Activated CD8-positive, alpha-beta memory T cell treated with anti-CD3 and anti-CD28 coated beads, Interleukin-2, amount 10 ng/mL, durations not matched to agents 7 days and 5 days (primary cell): ENCODE measurements around the gene KLF2. TPM values are rescaled to one million over a fixed set of nuclear protein-coding genes. Genes with fewer than 3 reads are reported as not detected.

Experiments used
- ATAC-seq: fragments of 150-1000 bp; cut with Tn5 transposase; one replicate; pipeline ENCODE4 v1.10.0; 2021; ENCODE audit warnings: moderate library complexity
- CTCF ChIA-PET: fragments of 350-600 bp; sonication (Branson Sonifier 250); formaldehyde crosslinking; loops from one replicate; lab custom pipeline; 2021; ENCODE audit warnings: antibody characterized with exemption; lab: Charles Lee
- DNase-seq: peaks from one replicate; pipeline ENCODE4 v3.0.0-alpha.2; 2020
- H3K27ac Mint-ChIP-seq: one replicate; pipeline ENCODE4 v1.8.0; 2021; ENCODE audit warnings: mild to moderate bottlenecking, mixed read lengths
- H3K27me3 Mint-ChIP-seq: one replicate; pipeline ENCODE4 v1.8.0; 2021; ENCODE audit warnings: mixed read lengths
- H3K36me3 Mint-ChIP-seq: one replicate; pipeline ENCODE4 v1.8.0; 2021; ENCODE audit warnings: mild to moderate bottlenecking, mixed read lengths
- H3K4me1 Mint-ChIP-seq: one replicate; pipeline ENCODE4 v1.8.0; 2021; ENCODE audit warnings: mixed read lengths
- H3K4me3 Mint-ChIP-seq: one replicate; pipeline ENCODE4 v1.8.0; 2021; ENCODE audit warnings: mild to moderate bottlenecking, moderate library complexity, mixed read lengths
- H3K9me3 Mint-ChIP-seq: one replicate; pipeline ENCODE4 v1.8.0; 2022; ENCODE audit warnings: low read depth, mixed read lengths
- total RNA-seq, 2 experiments: library from RNA; stranded (reverse); gene quantifications; one replicate each; pipeline ENCODE4 v1.2.3, GENCODE V29; 2021

Gene KLF2
- total RNA-seq, 2 experiments from 2014 or later, result 62.1 to 124 TPM

DNA sequence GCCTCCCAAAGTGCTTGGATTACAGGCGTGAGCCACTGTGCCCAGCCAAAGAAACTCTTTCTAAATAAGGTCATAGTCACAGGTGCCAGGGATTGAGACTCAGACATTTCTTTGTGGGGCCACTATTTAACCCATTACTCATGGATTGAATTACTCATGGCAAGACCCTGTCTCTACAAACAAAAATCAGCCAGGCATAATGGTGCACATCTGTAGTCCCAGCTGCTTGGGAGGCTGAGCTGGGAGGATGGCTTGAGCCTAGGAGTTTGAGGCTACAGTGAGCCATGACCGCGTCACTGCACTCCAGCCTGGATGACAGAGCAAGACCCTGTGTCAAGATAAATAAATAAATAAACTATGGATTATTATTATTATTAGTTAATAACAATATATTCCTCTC, 3.6 kb upstream of the KLF2 start:
- CTCF ChIA-PET, result interaction anchor here (31.2 kb wide), 1 partner anchor 47 kb away, joined by 449 read pairs; no protein-coding TSS in a partner anchor
- Mint-ChIP-seq H3K4me1 (peaks cover 26% of the 10 kb centered on the region), H3K27ac (no peak overlapping the region), H3K27me3 (peaks cover 57% of the 10 kb centered on the region), H3K9me3 (no peaks in the 10 kb centered on the region), H3K36me3 (peaks cover 3% of the 10 kb centered on the region), H3K4me3 (no peak overlapping the region)
- no peak for ATAC-seq
- DNase-seq, result no peak

GRCh38 chr19:16325161-16325527, 518 bp downstream of the KLF2 start:
- Mint-ChIP-seq H3K9me3 (no peaks in the 10 kb centered on the region), H3K36me3 (peaks cover 43% of the 10 kb centered on the region), H3K4me3 (peak overlapping the region; percentile 66), H3K4me1 (peaks cover 54% of the 10 kb centered on the region), H3K27ac (peak overlapping the region; percentile 57), H3K27me3 (peaks cover 48% of the 10 kb centered on the region)
- CTCF ChIA-PET, result interaction anchor here (0.5 to 31.2 kb wide), 7 partner anchors 13 to 77 kb away, joined by 3 to 449 read pairs (median 5); no protein-coding TSS in a partner anchor
- ATAC-seq, result peak; percentile 6
- peak; percentile 66 for DNase-seq

DNA sequence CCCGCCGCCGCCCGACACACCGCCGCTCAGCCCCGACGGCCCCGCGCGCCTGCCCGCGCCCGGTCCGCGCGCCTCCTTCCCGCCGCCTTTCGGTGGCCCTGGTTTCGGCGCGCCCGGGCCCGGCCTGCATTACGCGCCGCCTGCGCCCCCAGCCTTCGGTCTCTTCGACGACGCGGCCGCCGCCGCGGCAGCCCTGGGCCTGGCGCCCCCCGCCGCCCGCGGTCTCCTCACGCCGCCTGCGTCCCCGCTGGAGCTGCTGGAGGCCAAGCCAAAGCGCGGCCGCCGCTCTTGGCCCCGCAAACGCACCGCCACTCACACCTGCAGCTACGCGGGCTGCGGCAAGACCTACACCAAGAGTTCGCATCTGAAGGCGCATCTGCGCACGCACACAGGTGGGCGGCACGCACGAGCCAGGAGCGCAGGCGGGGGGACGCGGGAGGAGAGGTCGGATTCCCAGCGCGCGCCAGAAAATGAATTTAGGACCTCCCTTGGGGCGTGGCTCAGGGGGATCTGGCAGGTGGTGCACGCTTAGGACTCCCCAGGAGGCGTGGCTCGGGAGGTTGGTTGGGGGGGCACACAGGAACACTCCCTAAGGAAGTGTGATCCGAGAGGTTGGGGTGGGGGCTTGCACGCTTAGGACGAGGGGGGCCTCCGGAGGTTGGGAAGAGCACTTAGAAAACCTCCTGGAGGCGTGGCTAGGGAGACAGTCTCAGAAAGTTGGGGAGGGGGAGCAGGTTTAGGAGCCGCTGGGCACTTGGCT, 1.2 kb downstream of the KLF2 start:
- peak overlapping the region; percentile 88 for H3K27ac Mint-ChIP-seq
- DNase-seq, result peak; percentile 76
- H3K4me1 Mint-ChIP-seq, result peaks cover 59% of the 10 kb centered on the region
- H3K9me3 Mint-ChIP-seq, result no peaks in the 10 kb centered on the region
- CTCF ChIA-PET, result interaction anchor here (0.6 to 31.2 kb wide), 5 partner anchors 13 to 59 kb away, joined by 3 to 449 read pairs (median 5); no protein-coding TSS in a partner anchor
- ATAC-seq, result no peak
- peak overlapping the region; percentile 98 for H3K4me3 Mint-ChIP-seq
- peaks cover 42% of the 10 kb centered on the region for H3K27me3 Mint-ChIP-seq
- H3K36me3 Mint-ChIP-seq, result peaks cover 45% of the 10 kb centered on the region

DNA sequence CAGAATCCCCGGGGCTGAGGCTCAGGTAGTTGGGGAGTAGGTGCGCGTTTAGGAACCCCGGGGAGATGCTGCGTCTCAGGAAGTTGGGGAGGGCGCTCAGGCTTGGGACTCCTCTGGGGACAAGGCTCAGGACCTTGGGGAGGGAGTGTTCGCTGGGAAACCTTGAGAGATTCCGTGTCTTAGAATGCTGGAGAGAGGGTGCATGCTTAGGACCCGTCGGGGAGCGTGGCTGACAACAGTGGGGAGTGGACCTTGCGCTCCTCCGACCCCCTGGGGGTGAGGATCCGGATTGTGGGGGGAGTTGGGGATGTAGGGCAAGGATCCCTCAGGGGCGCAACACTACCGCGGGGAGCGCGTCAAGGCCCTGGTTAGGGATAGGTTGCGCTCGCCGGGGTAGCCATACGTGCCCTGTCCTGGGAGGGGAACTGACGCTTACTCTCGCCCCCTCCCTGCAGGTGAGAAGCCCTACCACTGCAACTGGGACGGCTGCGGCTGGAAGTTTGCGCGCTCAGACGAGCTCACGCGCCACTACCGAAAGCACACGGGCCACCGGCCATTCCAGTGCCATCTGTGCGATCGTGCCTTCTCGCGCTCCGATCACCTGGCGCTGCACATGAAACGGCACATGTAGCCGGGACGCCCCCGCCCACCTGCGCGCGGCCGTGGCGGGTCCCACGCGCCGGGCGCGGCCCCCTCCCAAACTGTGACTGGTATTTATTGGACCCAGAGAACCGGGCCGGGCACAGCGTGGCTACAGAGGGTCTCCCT, 2.0 kb downstream of the KLF2 start:
- no peaks in the 10 kb centered on the region for H3K9me3 Mint-ChIP-seq
- H3K36me3 Mint-ChIP-seq, result peaks cover 45% of the 10 kb centered on the region
- peak overlapping the region; percentile 88 for H3K27ac Mint-ChIP-seq
- peak; percentile 69 for DNase-seq
- peak overlapping the region; percentile 98 for H3K4me3 Mint-ChIP-seq
- peaks cover 66% of the 10 kb centered on the region for H3K4me1 Mint-ChIP-seq
- ATAC-seq, result no peak
- peaks cover 42% of the 10 kb centered on the region for H3K27me3 Mint-ChIP-seq
- CTCF ChIA-PET, result interaction anchor here (2.4 to 31.2 kb wide), 3 partner anchors 14 to 78 kb away, joined by 14 to 449 read pairs (median 75); no protein-coding TSS in a partner anchor

DNA sequence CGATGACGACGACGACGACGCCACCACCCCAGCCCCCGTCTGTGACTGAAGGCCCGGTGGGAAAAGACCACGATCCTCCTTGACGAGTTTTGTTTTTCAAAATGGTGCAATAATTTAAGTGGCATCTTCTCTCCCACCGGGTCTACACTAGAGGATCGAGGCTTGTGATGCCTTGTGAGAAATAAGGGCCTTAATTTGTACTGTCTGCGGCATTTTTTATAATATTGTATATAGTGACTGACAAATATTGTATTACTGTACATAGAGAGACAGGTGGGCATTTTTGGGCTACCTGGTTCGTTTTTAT, 2.5 kb downstream of the KLF2 start:
- H3K4me1 Mint-ChIP-seq, result peaks cover 71% of the 10 kb centered on the region
- DNase-seq (no peak), ATAC-seq (no peak)
- peaks cover 45% of the 10 kb centered on the region for H3K36me3 Mint-ChIP-seq
- peaks cover 40% of the 10 kb centered on the region for H3K27me3 Mint-ChIP-seq
- H3K4me3 Mint-ChIP-seq, result peak overlapping the region; percentile 98
- H3K27ac Mint-ChIP-seq, result peak overlapping the region; percentile 88
- CTCF ChIA-PET, result interaction anchor here (2.4 to 31.2 kb wide), 4 partner anchors 13 to 79 kb away, joined by 14 to 449 read pairs (median 59); no protein-coding TSS in a partner anchor
- H3K9me3 Mint-ChIP-seq, result no peaks in the 10 kb centered on the region

GRCh38 chr19:16327501-16327900, 2.9 kb downstream of the KLF2 start:
- H3K27ac Mint-ChIP-seq, result peak overlapping the region; percentile 88

DNA sequence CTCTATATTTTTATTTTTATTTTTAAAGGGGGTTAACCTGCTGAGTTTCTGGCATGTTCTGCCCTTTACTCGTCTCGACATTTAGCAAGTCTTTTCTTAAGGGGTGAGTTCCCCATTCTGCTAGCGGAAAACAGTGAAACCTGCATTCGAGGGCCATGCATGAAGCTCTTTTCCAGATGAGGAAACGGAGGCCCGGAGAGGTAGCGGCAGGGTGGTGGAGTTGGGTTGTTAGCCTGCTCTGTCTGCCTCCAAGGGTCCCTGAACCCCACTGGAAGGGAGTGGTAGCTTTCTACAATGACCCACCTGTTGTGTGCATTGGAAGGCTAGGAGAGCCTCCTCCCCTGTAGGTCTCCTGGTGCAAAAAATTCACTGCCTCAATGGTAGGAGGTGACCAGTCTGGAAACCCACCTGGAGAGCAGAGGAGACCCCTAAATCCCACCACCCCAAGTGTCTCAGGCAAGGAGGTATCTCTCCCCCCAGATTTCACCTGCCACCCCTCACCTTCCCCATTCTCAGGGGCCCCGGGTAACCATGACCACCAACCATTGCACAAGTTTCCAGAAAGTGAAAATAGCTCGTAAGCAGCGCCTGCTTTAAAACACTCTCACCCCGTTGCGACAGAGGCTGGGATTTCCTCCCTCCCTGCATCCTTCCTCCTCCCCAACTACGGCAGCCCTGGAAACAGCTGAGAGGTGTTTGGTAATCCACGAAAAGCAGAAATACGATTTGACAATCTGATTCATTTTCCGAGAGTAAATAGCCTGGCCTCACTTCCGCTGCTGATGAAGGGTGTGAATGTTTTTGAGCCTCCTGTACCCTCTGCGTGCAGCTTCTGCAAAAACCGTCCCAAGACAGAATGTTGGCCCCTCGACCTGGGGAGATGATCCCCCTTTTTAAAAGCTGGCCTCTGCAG, 3.5 kb downstream of the KLF2 start:
- H3K4me1 Mint-ChIP-seq, result peaks cover 68% of the 10 kb centered on the region
- peaks cover 45% of the 10 kb centered on the region for H3K36me3 Mint-ChIP-seq
- H3K27ac Mint-ChIP-seq, result peak overlapping the region; percentile 88
- ATAC-seq (no peak), DNase-seq (peak; percentile 76)
- CTCF ChIA-PET, result interaction anchor here (1.0 to 31.2 kb wide), 8 partner anchors 12 to 143 kb away, joined by 3 to 449 read pairs (median 18); partner anchors contain the start of gene FAM32A
- no peaks in the 10 kb centered on the region for H3K9me3 Mint-ChIP-seq
- peaks cover 30% of the 10 kb centered on the region for H3K27me3 Mint-ChIP-seq
- H3K4me3 Mint-ChIP-seq, result peak overlapping the region; percentile 98

More at GRCh38 chr19:16327501-16327900, 2.9 kb downstream of the KLF2 start:
- Mint-ChIP-seq H3K4me1 (peaks cover 71% of the 10 kb centered on the region), H3K27me3 (peaks cover 37% of the 10 kb centered on the region), H3K9me3 (no peaks in the 10 kb centered on the region), H3K4me3 (peak overlapping the region; percentile 98), H3K36me3 (peaks cover 45% of the 10 kb centered on the region)
- no peak for ATAC-seq
- DNase-seq, result no peak
- CTCF ChIA-PET, result interaction anchor here (1.0 to 31.2 kb wide), 7 partner anchors 13 to 96 kb away, joined by 3 to 449 read pairs (median 23); no protein-coding TSS in a partner anchor

DNA sequence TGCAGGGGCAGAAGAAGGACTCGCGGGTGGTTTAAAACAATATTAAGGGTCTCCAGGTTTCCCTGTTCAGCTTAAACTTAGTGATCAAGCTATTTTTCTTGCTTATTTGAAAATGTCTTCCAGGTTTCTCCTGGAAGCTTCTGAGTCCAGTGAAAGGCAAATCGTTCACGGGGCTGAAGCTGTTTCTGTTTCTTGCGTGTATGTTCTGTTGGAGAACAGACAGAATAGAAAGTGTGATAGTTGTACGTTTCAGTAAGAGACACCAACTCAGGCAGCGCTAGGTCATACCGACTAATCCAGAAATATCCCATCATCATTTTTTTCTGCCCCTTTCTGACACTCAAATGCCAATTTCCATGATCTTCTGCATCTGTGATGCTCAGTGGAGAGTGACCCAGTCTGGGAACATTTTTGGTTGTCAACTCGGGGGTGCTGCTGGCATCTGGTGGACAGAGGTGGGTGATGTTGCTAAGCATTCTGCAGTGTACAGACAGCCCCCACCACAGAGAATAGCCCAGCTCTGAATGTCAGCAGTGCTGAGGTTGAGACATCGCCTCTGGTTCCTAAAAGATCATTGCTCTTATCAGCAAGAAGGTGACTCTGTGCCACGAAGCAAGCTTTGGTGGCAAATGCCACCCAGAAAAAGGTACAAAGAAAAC, 4.3 kb downstream of the KLF2 start:
- Mint-ChIP-seq H3K27ac (peak overlapping the region; percentile 88), H3K27me3 (peaks cover 24% of the 10 kb centered on the region), H3K4me3 (peak overlapping the region; percentile 98), H3K36me3 (peaks cover 45% of the 10 kb centered on the region), H3K4me1 (peaks cover 63% of the 10 kb centered on the region), H3K9me3 (no peaks in the 10 kb centered on the region)
- CTCF ChIA-PET, result interaction anchor here (0.7 to 31.2 kb wide), 11 partner anchors 11 to 144 kb away, joined by 3 to 449 read pairs (median 6); partner anchors contain the start of gene FAM32A
- ATAC-seq (no peak), DNase-seq (peak; percentile 72)

- peaks cover 29% of the 10 kb centered on the region for H3K27me3 Mint-ChIP-seq
- H3K4me1 Mint-ChIP-seq, result peaks cover 66% of the 10 kb centered on the region
- H3K9me3 Mint-ChIP-seq, result no peaks in the 10 kb centered on the region
- CTCF ChIA-PET, result interaction anchor here (0.8 to 31.2 kb wide), 11 partner anchors 10 to 133 kb away, joined by 3 to 449 read pairs (median 5); partner anchors contain the start of gene AP1M1
- H3K36me3 Mint-ChIP-seq, result peaks cover 45% of the 10 kb centered on the region
- ATAC-seq (peak; percentile 83), DNase-seq (peak; percentile 98)
- H3K27ac Mint-ChIP-seq, result peak overlapping the region; percentile 88
- peak overlapping the region; percentile 35 for H3K4me3 Mint-ChIP-seq
Observed at GRCh38 chr19:16330368-16330801, 5.8 kb downstream of the KLF2 start.

- Mint-ChIP-seq H3K27me3 (peaks cover 25% of the 10 kb centered on the region), H3K27ac (peak overlapping the region; percentile 88), H3K36me3 (peaks cover 41% of the 10 kb centered on the region), H3K4me1 (peaks cover 63% of the 10 kb centered on the region), H3K9me3 (no peaks in the 10 kb centered on the region), H3K4me3 (peak overlapping the region; percentile 10)
- no peak for ATAC-seq
- CTCF ChIA-PET, result interaction anchor here (0.8 to 31.2 kb wide), 8 partner anchors 9 to 133 kb away, joined by 3 to 449 read pairs (median 15); partner anchors contain the start of gene AP1M1
- peak; percentile 56 for DNase-seq
Observed at GRCh38 chr19:16330806-16331690, 6.4 kb downstream of the KLF2 start.

DNA sequence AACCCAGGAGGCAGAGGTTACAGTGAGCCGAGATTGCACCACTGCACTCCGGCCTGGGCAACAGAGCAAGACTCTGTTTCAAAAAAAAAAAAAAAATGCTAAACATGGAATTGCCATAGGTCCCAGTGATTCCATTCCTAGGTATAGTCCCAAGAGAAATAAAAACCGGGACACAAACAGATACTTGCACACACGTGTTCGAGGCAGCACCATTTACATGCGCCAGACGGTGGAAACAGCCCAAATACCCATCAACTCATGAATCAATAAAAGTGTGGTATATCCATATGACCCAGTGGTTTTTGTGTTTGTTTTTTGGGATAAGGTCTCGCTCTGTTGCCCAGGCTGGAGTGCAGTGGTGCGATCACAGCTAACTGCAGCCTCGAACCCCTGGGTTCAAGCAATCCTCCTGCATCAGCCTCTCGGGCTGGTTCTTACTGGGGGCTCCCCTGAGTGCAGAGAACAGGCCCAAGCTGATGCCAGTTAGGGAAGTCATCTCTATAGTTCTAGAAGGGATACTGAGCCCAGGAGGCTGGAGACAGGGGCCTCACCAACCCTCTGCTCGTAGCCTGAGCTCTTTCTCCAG, 8.5 kb downstream of the KLF2 start:
- H3K36me3 Mint-ChIP-seq, result peaks cover 21% of the 10 kb centered on the region
- peaks cover 60% of the 10 kb centered on the region for H3K4me1 Mint-ChIP-seq
- no peaks in the 10 kb centered on the region for H3K9me3 Mint-ChIP-seq
- ATAC-seq (no peak), DNase-seq (no peak)
- no peak overlapping the region for H3K4me3 Mint-ChIP-seq
- H3K27me3 Mint-ChIP-seq, result peaks cover 18% of the 10 kb centered on the region
- CTCF ChIA-PET, result interaction anchor here (31.2 kb wide), 1 partner anchor 35 kb away, joined by 449 read pairs; no protein-coding TSS in a partner anchor
- no peak overlapping the region for H3K27ac Mint-ChIP-seq
